ENCODE data around the gene QRSL1.

Gene QRSL1

GRCh38 chr6:106716966-106717365 lies 87.6 kb downstream of the QRSL1 start:
- TF ChIP-seq CTCF (conservative IDR thresholded peaks at IDR 0.05) (no peak), ZFX (IDR thresholded peaks at IDR 0.05) (no peak)
- H3K27ac ChIP-seq, result no peak overlapping the region
